CD14-positive monocyte (primary cell): ENCODE data around the gene LYRM4. TPM values are rescaled to one million over a fixed set of nuclear protein-coding genes. Genes with fewer than 3 reads are reported as not detected.

Experiments used
- DNase-seq, 3 donors: peaks; one replicate each; pipeline ENCODE4 v3.0.0-alpha.2; 2011 to 2022
- H2AFZ ChIP-seq: 2 replicates; pipeline ENCODE4 v1.6.0; 2012; ENCODE audit warnings: mild to moderate bottlenecking, low read depth, low read length, inconsistent platforms; ENCODE audit not compliant: insufficient read depth, poor library complexity, severe bottlenecking
- H3K27ac ChIP-seq, 2 donors: 1 replicate in 1 of 2; 2 replicates in 1 of 2; pipeline ENCODE4 v1.5.1; 2012 to 2013; ENCODE audit warnings: low read length in 2 of 2, control low read depth in 1 of 2, inconsistent platforms in 1 of 2, low read depth in 1 of 2, mild to moderate bottlenecking in 1 of 2
- H3K27me3 ChIP-seq, 2 donors: one replicate each; pipeline versions ENCODE4 v1.6.0 to v1.6.1; 2011 to 2013; ENCODE audit warnings: low read length in 2 of 2; ENCODE audit not compliant: control insufficient read depth in 2 of 2, insufficient read depth in 2 of 2
- H3K36me3 ChIP-seq, 2 donors: replicated peaks in 1 of 2; 1 replicate in 1 of 2; 2 replicates in 1 of 2; pipeline versions ENCODE4 v1.5.1 to v1.6.1; 2012 to 2013; ENCODE audit warnings: low read length in 2 of 2, control low read depth in 1 of 2, inconsistent platforms in 1 of 2, mild to moderate bottlenecking in 1 of 2; ENCODE audit not compliant: insufficient read depth in 2 of 2, control insufficient read depth in 1 of 2
- H3K4me1 ChIP-seq, 2 donors: 1 replicate in 1 of 2; 2 replicates in 1 of 2; pipeline versions ENCODE4 v1.5.1 to v1.6.1; 2012 to 2013; ENCODE audit warnings: low read length in 2 of 2, control low read depth in 1 of 2, inconsistent platforms in 1 of 2, mild to moderate bottlenecking in 1 of 2, moderate library complexity in 1 of 2; ENCODE audit not compliant: insufficient read depth in 2 of 2, control insufficient read depth in 1 of 2
- H3K4me2 ChIP-seq: replicated peaks from 2 replicates; pipeline ENCODE3; 2012; ENCODE audit warnings: low read length, moderate library complexity, mild to moderate bottlenecking; ENCODE audit not compliant: poor library complexity, severe bottlenecking; ENCODE audit errors: extremely low read depth
- H3K4me3 ChIP-seq, 3 experiments: fragments of 200-600 bp in 1 of 3; sonication (generic) in 1 of 3; replicated peaks in 1 of 3; 1 replicate in 2 of 3; 2 replicates in 1 of 3; pipeline ENCODE4 v1.5.1; 2011 to 2013; ENCODE audit warnings: low read length in 3 of 3, mild to moderate bottlenecking in 3 of 3, control low read depth in 2 of 3, low read depth in 2 of 3, inconsistent platforms in 1 of 3, moderate library complexity in 1 of 3
- H3K79me2 ChIP-seq: 2 replicates; pipeline ENCODE4 v1.6.0; 2012; ENCODE audit warnings: mild to moderate bottlenecking, control low read depth, inconsistent platforms, low read length, moderate library complexity; ENCODE audit not compliant: insufficient read depth
- H3K9ac ChIP-seq: 2 replicates; pipeline ENCODE4 v1.6.0; 2017; ENCODE audit warnings: low read length, mild to moderate bottlenecking; ENCODE audit not compliant: insufficient read depth, poor library complexity, severe bottlenecking
- H3K9me3 ChIP-seq, 2 donors: replicated peaks in 1 of 2; 1 replicate in 1 of 2; 2 replicates in 1 of 2; pipeline versions ENCODE4 v1.5.1 to v1.6.1; 2012 to 2013; ENCODE audit warnings: low read length in 2 of 2, control low read depth in 1 of 2; ENCODE audit not compliant: control insufficient read depth in 1 of 2, insufficient read depth in 1 of 2
- H4K20me1 ChIP-seq: 2 replicates; pipeline ENCODE4 v1.6.0; 2012; ENCODE audit warnings: mild to moderate bottlenecking, low read length, control low read depth, moderate library complexity; ENCODE audit not compliant: insufficient read depth
- H3K27ac Mint-ChIP-seq, 7 donors: one replicate each; pipeline ENCODE4 v1.8.0; 2020; ENCODE audit warnings: mild to moderate bottlenecking in 7 of 7, mixed read lengths in 7 of 7, moderate library complexity in 6 of 7, inconsistent platforms in 2 of 7
- H3K27me3 Mint-ChIP-seq, 3 donors: one replicate each; pipeline ENCODE4 v1.8.0; 2021 to 2022; ENCODE audit warnings: low read depth in 3 of 3, mild to moderate bottlenecking in 3 of 3, mixed read lengths in 3 of 3, moderate library complexity in 3 of 3, inconsistent platforms in 1 of 3
- H3K36me3 Mint-ChIP-seq, 2 donors: one replicate each; pipeline ENCODE4 v1.8.0; 2020; ENCODE audit warnings: mixed read lengths in 2 of 2, inconsistent platforms in 1 of 2, mild to moderate bottlenecking in 1 of 2
- H3K4me1 Mint-ChIP-seq: one replicate; pipeline ENCODE4 v1.8.0; 2020; ENCODE audit warnings: mild to moderate bottlenecking, mixed read lengths
- H3K4me3 Mint-ChIP-seq, 2 donors: one replicate each; pipeline ENCODE4 v1.8.0; 2020; ENCODE audit warnings: mild to moderate bottlenecking in 2 of 2, mixed read lengths in 2 of 2, moderate library complexity in 1 of 2
- H3K9me3 Mint-ChIP-seq, 7 donors: one replicate each; pipeline ENCODE4 v1.8.0; 2020 to 2022; ENCODE audit warnings: mixed read lengths in 7 of 7, mild to moderate bottlenecking in 6 of 7, moderate library complexity in 6 of 7, inconsistent platforms in 2 of 7
- WGBS: methylation state at CpG from one replicate; pipeline ENCODE4 v1.1.5; 2013; ENCODE audit warnings: missing lambda C conversion rate; ENCODE audit not compliant: insufficient coverage; 5-methylcytosine and 5-hydroxymethylcytosine counted together
- intact Hi-C, 2 donors: fragments of 100-400 bp; cut with micrococcal nuclease; formaldehyde crosslinking; loops; one replicate each; pipeline versions ENCODE4 v1.15.0 to v1.15.1; 2023
- polyA plus RNA-seq, 3 donors: library from polyadenylated mRNA; depleted of rRNA in 1 of 3; unstranded in 2 of 3; stranded (reverse) in 1 of 3; fragments of 300-500 nt in 2 of 3; fragments of >200 nt in 1 of 3; fragmentation: Illumina TruSeq in 2 of 3; gene quantifications; 1 replicate in 2 of 3; 2 replicates in 1 of 3; pipeline ENCODE4 v1.2.3, GENCODE V29; 2012 to 2021
- TF ChIP-seq, protein P1 (sequence below): fragments of 200-600 bp; IDR thresholded peaks from one replicate; pipeline ENCODE4 v1.8.0; 2022; ENCODE audit warnings: antibody characterized with exemption, mild to moderate bottlenecking

LYRM4 gene
- polyA plus RNA-seq, 3 donors = 13.7 to 19.6 (median 18.1) TPM

DNA sequence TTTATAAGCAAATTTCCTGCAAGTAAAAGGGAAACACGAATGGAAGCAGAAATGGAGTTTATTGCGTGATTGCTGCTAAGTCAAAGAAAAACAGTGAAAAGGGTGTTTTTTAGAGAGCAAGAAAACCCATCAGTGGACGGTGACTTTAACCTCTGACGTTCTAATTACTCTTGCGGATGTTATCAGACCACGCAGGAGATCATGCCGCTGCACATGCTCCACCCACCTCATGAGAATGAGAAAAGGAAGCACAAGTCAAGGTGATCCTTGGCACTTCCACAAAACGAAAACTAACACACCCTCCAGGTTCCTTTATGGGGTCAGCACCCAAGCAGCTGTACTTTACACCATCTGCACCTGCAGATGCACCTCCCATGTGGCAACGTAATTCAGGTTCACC is 45.0 kb downstream of the LYRM4 start:
- Histone ChIP-seq H3K27ac (no peak overlapping the region), H4K20me1 (no peaks in the 10 kb centered on the region), H3K79me2 (no peaks in the 10 kb centered on the region), H3K27me3 (no peaks in the 10 kb centered on the region), H2AFZ (no peak overlapping the region), H3K4me3 (no peak overlapping the region), H3K4me2 (no peak overlapping the region), H3K9me3 (no peaks in the 10 kb centered on the region), H3K4me1 (no peaks in the 10 kb centered on the region), H3K9ac (no peak overlapping the region), H3K36me3 (peaks cover 6 to 15% of the 10 kb centered on the region in 2 donors)
- no peak for DNase-seq
- Mint-ChIP-seq H3K9me3 (no peaks in the 10 kb centered on the region), H3K27me3 (peaks cover 0 to 2% (median 2%) of the 10 kb centered on the region in 3 donors), H3K36me3 (peaks cover 19 to 31% of the 10 kb centered on the region in 2 donors), H3K27ac (peak overlapping the region in 1 of 7 donors; percentile 36), H3K4me3 (no peak overlapping the region), H3K4me1 (no peaks in the 10 kb centered on the region)
- WGBS = 63% methylated on average over 5 of the region's 9 CpGs
- intact Hi-C loops = no loop called here
- TF ChIP-seq, protein P1, sequence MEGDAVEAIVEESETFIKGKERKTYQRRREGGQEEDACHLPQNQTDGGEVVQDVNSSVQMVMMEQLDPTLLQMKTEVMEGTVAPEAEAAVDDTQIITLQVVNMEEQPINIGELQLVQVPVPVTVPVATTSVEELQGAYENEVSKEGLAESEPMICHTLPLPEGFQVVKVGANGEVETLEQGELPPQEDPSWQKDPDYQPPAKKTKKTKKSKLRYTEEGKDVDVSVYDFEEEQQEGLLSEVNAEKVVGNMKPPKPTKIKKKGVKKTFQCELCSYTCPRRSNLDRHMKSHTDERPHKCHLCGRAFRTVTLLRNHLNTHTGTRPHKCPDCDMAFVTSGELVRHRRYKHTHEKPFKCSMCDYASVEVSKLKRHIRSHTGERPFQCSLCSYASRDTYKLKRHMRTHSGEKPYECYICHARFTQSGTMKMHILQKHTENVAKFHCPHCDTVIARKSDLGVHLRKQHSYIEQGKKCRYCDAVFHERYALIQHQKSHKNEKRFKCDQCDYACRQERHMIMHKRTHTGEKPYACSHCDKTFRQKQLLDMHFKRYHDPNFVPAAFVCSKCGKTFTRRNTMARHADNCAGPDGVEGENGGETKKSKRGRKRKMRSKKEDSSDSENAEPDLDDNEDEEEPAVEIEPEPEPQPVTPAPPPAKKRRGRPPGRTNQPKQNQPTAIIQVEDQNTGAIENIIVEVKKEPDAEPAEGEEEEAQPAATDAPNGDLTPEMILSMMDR = no peak

DNA sequence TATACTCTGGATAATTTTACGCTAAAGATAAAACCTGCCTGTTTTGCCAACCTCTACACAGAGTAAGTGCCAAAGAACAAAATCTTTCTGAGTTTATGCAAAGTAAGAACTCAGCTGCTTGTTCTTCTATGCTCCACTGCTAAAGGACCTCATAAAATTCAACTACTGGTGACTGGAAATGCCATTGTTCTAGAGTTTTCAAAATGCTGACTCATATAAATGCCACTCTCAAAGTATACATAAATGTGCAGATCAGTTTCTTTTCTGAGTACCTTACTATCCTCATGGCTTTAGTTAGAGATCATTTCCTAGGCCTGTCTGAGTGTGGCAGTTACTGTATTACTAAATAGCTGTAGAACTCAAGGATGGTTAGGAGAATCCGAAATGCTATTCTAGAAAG is 45.6 kb downstream of the LYRM4 start:
- H3K27ac Mint-ChIP-seq = no peak overlapping the region
- Histone ChIP-seq H3K36me3 (peaks cover 6 to 15% of the 10 kb centered on the region in 2 donors), H2AFZ (no peak overlapping the region), H3K4me2 (no peak overlapping the region), H3K4me1 (no peaks in the 10 kb centered on the region), H3K9me3 (no peaks in the 10 kb centered on the region), H3K27ac (no peak overlapping the region), H3K9ac (no peak overlapping the region), H3K79me2 (no peaks in the 10 kb centered on the region), H4K20me1 (no peaks in the 10 kb centered on the region), H3K27me3 (no peaks in the 10 kb centered on the region), H3K4me3 (no peak overlapping the region)
- intact Hi-C loops = no loop called here
- DNase-seq = no peak
- peaks cover 19 to 31% of the 10 kb centered on the region in 2 donors for H3K36me3 Mint-ChIP-seq
- no CpG with 5 or more reads among the region's 2 CpGs for WGBS
- H3K9me3 Mint-ChIP-seq = no peaks in the 10 kb centered on the region
- TF ChIP-seq, protein P1 = no peak
- no peak overlapping the region for H3K4me3 Mint-ChIP-seq
- H3K4me1 Mint-ChIP-seq = no peaks in the 10 kb centered on the region
- peaks cover 0 to 2% (median 2%) of the 10 kb centered on the region in 3 donors for H3K27me3 Mint-ChIP-seq
